T-cell (primary cell): Measurements from ENCODE around the gene TRMT11. TPM values are rescaled to one million over a fixed set of nuclear protein-coding genes. Genes with fewer than 3 reads are reported as not detected.

Experiments used
- ATAC-seq, 4 experiments: fragments of 200-7000 bp in 3 of 4; fragments of 150-1000 bp in 1 of 4; cut with Tn5 transposase; replicated peaks in 1 of 4; 1 replicate in 3 of 4; 2 replicates in 1 of 4; pipeline ENCODE4 v1.10.0; 2021; ENCODE audit warnings: moderate library complexity in 3 of 4, mild to moderate bottlenecking in 2 of 4, moderate number of reproducible peaks in 1 of 4
- CTCF ChIA-PET, 2 donors: fragments of 300-600 bp; sonication (Branson Sonifier 250); formaldehyde crosslinking; loops; one replicate each; lab custom pipeline; 2022; ENCODE audit warnings: antibody characterized with exemption in 2 of 2; lab: Charles Lee
- POLR2A ChIA-PET, 2 donors: fragments of 300-600 bp; sonication (Branson Sonifier 250); formaldehyde crosslinking; loops; one replicate each; lab custom pipeline; 2022; ENCODE audit warnings: antibody characterized with exemption in 2 of 2; lab: Charles Lee
- DNase-seq, 35 experiments: peaks; one replicate each; pipeline versions ENCODE4 v3.0.0 to v3.0.0-alpha.2; 2013 to 2023
- H3K27ac ChIP-seq: one replicate; pipeline ENCODE4 v1.5.1; 2013; ENCODE audit warnings: low read length
- H3K27me3 ChIP-seq, 2 experiments: replicated peaks in 1 of 2; 1 replicate in 1 of 2; 2 replicates in 1 of 2; pipeline versions ENCODE4 v1.6.1 to v1.7.0; 2013; ENCODE audit warnings: low read length in 1 of 2, mixed read lengths in 1 of 2; ENCODE audit not compliant: control insufficient read depth in 2 of 2, insufficient read depth in 2 of 2; ENCODE audit errors: extremely low read depth in 1 of 2
- H3K36me3 ChIP-seq, 2 donors: 1 replicate in 1 of 2; 2 replicates in 1 of 2; pipeline versions ENCODE4 v1.6.1 to v1.7.0; 2013; ENCODE audit warnings: low read length in 1 of 2; ENCODE audit not compliant: control insufficient read depth in 2 of 2, insufficient read depth in 1 of 2; ENCODE audit errors: extremely low read depth in 1 of 2
- H3K4me1 ChIP-seq, 2 experiments: 1 replicate in 1 of 2; 2 replicates in 1 of 2; pipeline versions ENCODE4 v1.6.1 to v1.7.0; 2013; ENCODE audit warnings: low read length in 2 of 2, mixed read lengths in 1 of 2; ENCODE audit not compliant: insufficient read depth in 2 of 2, control insufficient read depth in 1 of 2; ENCODE audit errors: extremely low read depth in 1 of 2
- H3K4me3 ChIP-seq, 2 donors: 1 replicate in 1 of 2; 2 replicates in 1 of 2; pipeline versions ENCODE4 v1.5.1 to v1.7.0; 2013; ENCODE audit warnings: mild to moderate bottlenecking in 2 of 2, low read length in 1 of 2, moderate library complexity in 1 of 2; ENCODE audit not compliant: control insufficient read depth in 1 of 2; ENCODE audit errors: extremely low read depth in 1 of 2
- H3K9me3 ChIP-seq: 2 replicates; pipeline ENCODE4 v1.7.0; 2013
- H3K27ac Mint-ChIP-seq, 2 donors: one replicate each; pipeline ENCODE4 v1.8.0; 2020 to 2021; ENCODE audit warnings: mild to moderate bottlenecking in 2 of 2, mixed read lengths in 2 of 2
- H3K27me3 Mint-ChIP-seq, 2 donors: one replicate each; pipeline ENCODE4 v1.8.0; 2021 to 2022; ENCODE audit warnings: mixed read lengths in 2 of 2
- H3K36me3 Mint-ChIP-seq: one replicate; pipeline ENCODE4 v1.8.0; 2021; ENCODE audit warnings: mixed read lengths
- H3K4me1 Mint-ChIP-seq, 3 donors: one replicate each; pipeline ENCODE4 v1.8.0; 2020 to 2022; ENCODE audit warnings: mixed read lengths in 3 of 3, mild to moderate bottlenecking in 1 of 3
- H3K4me3 Mint-ChIP-seq, 3 donors: one replicate each; pipeline ENCODE4 v1.8.0; 2020 to 2022; ENCODE audit warnings: mild to moderate bottlenecking in 3 of 3, mixed read lengths in 3 of 3, moderate library complexity in 3 of 3
- H3K9me3 Mint-ChIP-seq, 3 donors: one replicate each; pipeline ENCODE4 v1.8.0; 2020 to 2022; ENCODE audit warnings: mixed read lengths in 3 of 3
- WGBS: methylation state at CpG from one replicate; pipeline ENCODE4 v1.1.5; 2013; ENCODE audit warnings: missing lambda C conversion rate; ENCODE audit not compliant: insufficient coverage; 5-methylcytosine and 5-hydroxymethylcytosine counted together
- total RNA-seq, 35 experiments: library from RNA in 6 of 35; stranded (reverse) in 6 of 35; fragments of 120-200 nt in 1 of 35; gene quantifications; one replicate each; pipeline versions ENCODE4 v1.2.1 to v1.2.4 and lab custom pipeline; 2013 to 2026

The TRMT11 gene
- total RNA-seq, 5 donors from 2014 or later (not counting 1 experiment from before 2014, with no cell fraction given): 14.2 to 30.3 (median 21.6) TPM

DNA sequence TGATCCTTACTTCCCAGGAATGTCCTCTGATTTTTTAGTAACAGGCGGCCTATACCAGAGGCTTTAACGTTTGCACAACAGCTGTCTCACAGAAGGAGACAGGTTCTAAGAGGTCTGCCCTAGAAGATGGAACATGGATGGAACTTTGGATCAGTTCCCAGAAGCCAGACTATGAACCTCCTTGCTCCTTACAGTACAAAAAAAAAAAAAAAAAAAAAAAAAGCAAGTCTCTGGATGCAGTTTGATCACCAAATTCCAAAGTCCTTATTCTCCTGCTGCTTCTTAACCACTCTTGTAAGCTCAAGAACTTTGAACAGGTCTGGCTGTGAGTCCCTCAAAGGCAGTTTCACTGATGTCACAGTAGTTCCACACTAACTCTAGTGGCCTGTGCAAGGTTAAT, 2.0 kb upstream of the TRMT11 start:
- DNase-seq (no peak), ATAC-seq (no peak)
- ChIA-PET POLR2A (no interaction called here), CTCF (interaction anchor here in 1 of 2 donors (0.7 to 0.8 kb wide), 3 partner anchors 11 to 203 kb away, joined by 3 to 6 read pairs (median 3); no protein-coding TSS in a partner anchor)
- Histone ChIP-seq H3K9me3 (no peaks in the 10 kb centered on the region), H3K4me3 (no peak overlapping the region), H3K36me3 (peaks cover 0 to 3% of the 10 kb centered on the region in 2 donors), H3K4me1 (peaks cover 5 to 9% of the 10 kb centered on the region in 2 experiments), H3K27me3 (no peaks in the 10 kb centered on the region), H3K27ac (no peak overlapping the region)
- H3K27me3 Mint-ChIP-seq: no peaks in the 10 kb centered on the region
- H3K4me1 Mint-ChIP-seq: peaks cover 0 to 8% (median 6%) of the 10 kb centered on the region in 3 donors
- H3K9me3 Mint-ChIP-seq: no peaks in the 10 kb centered on the region
- H3K4me3 Mint-ChIP-seq: no peak overlapping the region
- WGBS: no CpG with 5 or more reads among the region's 2 CpGs
- H3K27ac Mint-ChIP-seq: no peak overlapping the region
- H3K36me3 Mint-ChIP-seq: no peaks in the 10 kb centered on the region

DNA sequence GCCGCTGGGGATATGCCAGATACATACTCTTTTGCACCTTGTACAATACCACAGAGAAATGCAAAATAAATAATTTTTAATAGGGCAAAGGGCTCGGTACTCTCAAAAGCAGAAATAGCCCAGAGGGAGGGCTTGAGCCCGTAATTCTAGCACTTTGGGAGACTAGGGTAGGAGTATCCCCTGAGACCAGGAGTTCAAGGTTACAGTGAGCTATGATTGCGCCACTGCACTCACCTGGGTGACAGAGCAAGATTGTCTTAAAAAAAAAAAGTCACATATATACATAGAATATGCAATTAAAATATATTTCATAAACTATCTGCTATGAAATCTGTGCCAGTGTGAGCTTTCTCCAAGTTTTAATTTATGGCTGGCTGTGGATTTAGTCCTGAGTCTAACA, 818 bp upstream of the TRMT11 start:
- ChIA-PET CTCF (interaction anchor here (0.7 to 2.7 kb wide), 10 partner anchors 9 to 232 kb away, joined by 3 to 34 read pairs (median 6); partner anchors contain the start of genes HINT3 (in 1 of the 2) and NCOA7 (in 1 of the 2)), POLR2A (interaction anchor here in 1 of 2 donors (1.7 to 2.2 kb wide), 2 partner anchors 29 to 195 kb away, joined by 6 to 7 read pairs; partner anchors contain the start of genes HINT3 and NCOA7)
- DNase-seq (no peak), ATAC-seq (no peak)
- H3K9me3 ChIP-seq: no peaks in the 10 kb centered on the region
- H3K27me3 Mint-ChIP-seq: no peaks in the 10 kb centered on the region
- H3K36me3 Mint-ChIP-seq: no peaks in the 10 kb centered on the region
- no CpG with 5 or more reads among the region's 4 CpGs for WGBS
- no peaks in the 10 kb centered on the region for H3K36me3 ChIP-seq
- H3K27ac Mint-ChIP-seq: peak overlapping the region in 1 of 2 donors; percentile 35
- H3K27ac ChIP-seq: peak overlapping the region; percentile 91
- H3K4me1 Mint-ChIP-seq: peaks cover 2 to 18% (median 17%) of the 10 kb centered on the region in 3 donors
- H3K9me3 Mint-ChIP-seq: no peaks in the 10 kb centered on the region
- no peaks in the 10 kb centered on the region for H3K27me3 ChIP-seq
- peak overlapping the region in 2 of 3 donors; percentile 25 to 42 for H3K4me3 Mint-ChIP-seq
- H3K4me3 ChIP-seq: peak overlapping the region in 1 of 2 donors; percentile 79
- peaks cover 5 to 9% of the 10 kb centered on the region in 2 experiments for H3K4me1 ChIP-seq

DNA sequence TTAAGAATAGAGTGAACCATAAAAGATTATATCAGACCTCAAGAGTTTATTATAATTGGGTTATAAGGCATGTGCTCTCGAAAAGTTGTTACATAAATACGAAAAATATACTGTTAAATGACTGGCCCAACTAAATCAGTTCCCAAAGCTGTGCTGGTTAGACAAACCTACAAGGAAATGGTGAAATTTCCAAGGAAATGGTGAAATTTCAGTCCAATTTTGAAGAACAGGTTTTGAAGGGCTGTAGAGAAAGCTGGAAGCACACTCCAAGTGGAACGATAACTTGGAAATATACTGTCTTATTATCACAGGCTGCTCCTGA, 400 bp upstream of the TRMT11 start:
- no peak overlapping the region for H3K4me3 Mint-ChIP-seq
- no peak overlapping the region for H3K27ac Mint-ChIP-seq
- Histone ChIP-seq H3K27me3 (no peaks in the 10 kb centered on the region), H3K4me3 (peak overlapping the region; percentile 79 to 96), H3K4me1 (peaks cover 5 to 9% of the 10 kb centered on the region in 2 experiments), H3K36me3 (no peaks in the 10 kb centered on the region), H3K27ac (peak overlapping the region; percentile 91), H3K9me3 (no peaks in the 10 kb centered on the region)
- no peaks in the 10 kb centered on the region for H3K27me3 Mint-ChIP-seq
- no peaks in the 10 kb centered on the region for H3K9me3 Mint-ChIP-seq
- ChIA-PET POLR2A (interaction anchor here (0.6 to 2.2 kb wide), 7 partner anchors 10 to 195 kb away, joined by 3 to 7 read pairs (median 4); partner anchors contain the start of genes NCOA7 (in 2 of the 2) and HINT3 (in 1 of the 2)), CTCF (interaction anchor here (0.6 to 2.7 kb wide), 15 partner anchors 9 to 1279 kb away, joined by 3 to 34 read pairs (median 4); partner anchors contain the start of genes HINT3 (in 1 of the 2) and NCOA7 (in 1 of the 2))
- peaks cover 6 to 21% (median 20%) of the 10 kb centered on the region in 3 donors for H3K4me1 Mint-ChIP-seq
- no peaks in the 10 kb centered on the region for H3K36me3 Mint-ChIP-seq
- ATAC-seq (no peak), DNase-seq (no peak)
- no CpG with 5 or more reads among the region's 3 CpGs for WGBS

DNA sequence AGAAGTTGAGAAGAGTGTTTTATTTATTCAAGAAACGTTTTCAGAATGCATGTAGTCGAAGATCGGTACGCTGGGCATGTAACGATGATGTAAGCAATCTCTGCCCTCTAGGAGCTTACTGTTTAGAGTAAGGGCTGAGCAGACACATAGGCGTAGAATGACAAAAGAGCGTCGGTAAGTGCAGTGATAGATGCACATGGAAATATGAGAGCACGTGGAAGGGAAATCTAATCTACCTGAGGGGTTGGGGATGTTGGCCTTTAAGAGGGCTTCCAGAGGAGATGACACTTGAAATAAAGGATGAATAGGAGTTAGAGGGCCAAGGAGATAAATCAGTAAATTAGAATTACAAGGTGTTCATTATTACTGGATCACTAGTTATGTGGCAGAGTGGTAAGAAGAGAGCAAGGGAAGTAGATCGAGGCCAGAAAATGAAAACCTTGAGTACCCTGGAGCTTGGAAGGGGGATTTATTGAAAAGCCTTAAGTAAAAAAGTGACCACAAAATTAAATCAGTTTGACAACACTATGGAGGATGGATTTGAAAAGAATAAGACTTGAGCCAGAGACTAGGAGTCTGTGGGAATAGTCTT, 782 bp downstream of the TRMT11 start:
- H3K27ac Mint-ChIP-seq: no peak overlapping the region
- ChIA-PET POLR2A (interaction anchor here (0.6 to 2.2 kb wide), 8 partner anchors 9 to 197 kb away, joined by 3 to 7 read pairs (median 3); partner anchors contain the start of genes HINT3 (in 1 of the 2) and NCOA7 (in 1 of the 2)), CTCF (interaction anchor here (0.6 to 2.7 kb wide), 14 partner anchors 8 to 1320 kb away, joined by 3 to 34 read pairs (median 4); partner anchors contain the start of genes HINT3 (in 1 of the 2), NCOA7 (in 1 of the 2) and RNF146 (in 1 of the 2))
- H3K4me1 Mint-ChIP-seq: peaks cover 6 to 28% (median 27%) of the 10 kb centered on the region in 3 donors
- Histone ChIP-seq H3K4me3 (peak overlapping the region; percentile 79 to 96), H3K27ac (peak overlapping the region; percentile 91), H3K27me3 (no peaks in the 10 kb centered on the region), H3K9me3 (no peaks in the 10 kb centered on the region), H3K4me1 (peaks cover 5 to 9% of the 10 kb centered on the region in 2 experiments), H3K36me3 (no peaks in the 10 kb centered on the region)
- no peaks in the 10 kb centered on the region for H3K27me3 Mint-ChIP-seq
- DNase-seq: peak in 3 of 35 experiments; percentile 0 to 48 (median 1)
- no peaks in the 10 kb centered on the region for H3K36me3 Mint-ChIP-seq
- 33% methylated on average over 10 of the region's 10 CpGs for WGBS
- no peaks in the 10 kb centered on the region for H3K9me3 Mint-ChIP-seq
- H3K4me3 Mint-ChIP-seq: no peak overlapping the region
- peak; percentile 16 to 33 (median 24) for ATAC-seq

DNA sequence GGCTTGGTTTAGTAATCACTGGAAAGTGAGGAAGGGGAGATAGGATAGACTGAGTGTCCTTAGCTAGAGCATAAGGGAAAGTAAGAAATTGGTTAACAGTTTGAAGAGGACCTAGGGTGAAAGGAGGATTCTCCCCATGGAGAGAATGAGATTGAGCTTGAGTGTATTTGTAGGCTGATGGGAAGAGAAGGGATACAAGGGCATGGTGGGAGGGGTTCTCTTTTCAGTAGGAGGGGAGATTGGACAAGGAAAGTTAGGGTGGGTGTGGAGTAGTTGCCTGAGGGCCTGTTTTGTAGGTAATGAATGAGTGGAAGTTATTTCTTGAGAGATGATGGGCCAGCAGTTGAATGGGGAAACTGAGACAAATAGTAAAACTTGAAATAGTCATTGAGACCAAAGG, 1.9 kb downstream of the TRMT11 start:
- CTCF ChIA-PET: interaction anchor here in 1 of 2 donors (0.6 kb wide), 1 partner anchor 8 kb away, joined by 3 read pairs; no protein-coding TSS in a partner anchor

DNA sequence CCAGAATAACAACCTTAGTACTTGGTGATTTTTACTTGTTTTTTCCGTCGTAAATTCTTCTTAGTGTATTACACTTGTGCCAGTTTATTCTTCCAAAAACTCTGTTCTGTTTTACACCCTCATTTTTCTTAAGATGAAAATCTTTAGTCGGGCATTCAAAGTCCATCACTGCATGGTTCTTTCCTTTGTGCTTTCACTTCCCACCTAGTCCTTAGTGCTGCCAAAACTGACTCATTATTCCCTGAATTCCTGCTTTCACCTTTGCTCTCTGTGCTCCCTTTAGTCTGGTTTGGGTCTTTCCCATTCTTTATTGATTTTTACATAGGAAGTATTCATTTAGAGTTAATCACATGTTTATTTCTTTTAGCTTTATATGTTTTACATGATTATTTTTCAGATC, 3.3 kb downstream of the TRMT11 start:
- peak overlapping the region; percentile 16 to 50 for H3K27ac Mint-ChIP-seq
- no peaks in the 10 kb centered on the region for H3K27me3 ChIP-seq

More for the DNA sequence above, 1.9 kb downstream of the TRMT11 start:
- Mint-ChIP-seq H3K4me1 (peaks cover 14 to 37% (median 34%) of the 10 kb centered on the region in 3 donors), H3K36me3 (no peaks in the 10 kb centered on the region), H3K27ac (no peak overlapping the region), H3K9me3 (no peaks in the 10 kb centered on the region), H3K4me3 (no peak overlapping the region), H3K27me3 (no peaks in the 10 kb centered on the region)
- H3K4me1 ChIP-seq: peaks cover 5 to 9% of the 10 kb centered on the region in 2 experiments
- no peak overlapping the region for H3K27ac ChIP-seq
- no peaks in the 10 kb centered on the region for H3K27me3 ChIP-seq
- no peak overlapping the region for H3K4me3 ChIP-seq
- POLR2A ChIA-PET: no interaction called here
- DNase-seq (no peak), ATAC-seq (no peak)
- no peaks in the 10 kb centered on the region for H3K36me3 ChIP-seq
- no peaks in the 10 kb centered on the region for H3K9me3 ChIP-seq

More for the DNA sequence above, 3.3 kb downstream of the TRMT11 start:
- H3K9me3 ChIP-seq: no peaks in the 10 kb centered on the region
- peaks cover 24 to 43% (median 38%) of the 10 kb centered on the region in 3 donors for H3K4me1 Mint-ChIP-seq
- no peaks in the 10 kb centered on the region for H3K36me3 ChIP-seq
- no peaks in the 10 kb centered on the region for H3K9me3 Mint-ChIP-seq
- no peak overlapping the region for H3K27ac ChIP-seq
- POLR2A ChIA-PET: no interaction called here
- no peaks in the 10 kb centered on the region for H3K27me3 Mint-ChIP-seq
- WGBS: 100% methylated on average over 3 of the region's 3 CpGs
- H3K36me3 Mint-ChIP-seq: no peaks in the 10 kb centered on the region
- H3K4me3 ChIP-seq: no peak overlapping the region
- H3K4me1 ChIP-seq: peaks cover 5 to 9% of the 10 kb centered on the region in 2 experiments
- DNase-seq: no peak
- CTCF ChIA-PET: interaction anchor here (0.6 to 0.7 kb wide), 2 partner anchors 199 to 1380 kb away, joined by 3 to 7 read pairs; partner anchors contain the start of gene NCOA7 (in 1 of the 2)
- no peak for ATAC-seq
- H3K4me3 Mint-ChIP-seq: no peak overlapping the region
